ENCODE measurements around the gene OARD1.

The OARD1 gene

DNA sequence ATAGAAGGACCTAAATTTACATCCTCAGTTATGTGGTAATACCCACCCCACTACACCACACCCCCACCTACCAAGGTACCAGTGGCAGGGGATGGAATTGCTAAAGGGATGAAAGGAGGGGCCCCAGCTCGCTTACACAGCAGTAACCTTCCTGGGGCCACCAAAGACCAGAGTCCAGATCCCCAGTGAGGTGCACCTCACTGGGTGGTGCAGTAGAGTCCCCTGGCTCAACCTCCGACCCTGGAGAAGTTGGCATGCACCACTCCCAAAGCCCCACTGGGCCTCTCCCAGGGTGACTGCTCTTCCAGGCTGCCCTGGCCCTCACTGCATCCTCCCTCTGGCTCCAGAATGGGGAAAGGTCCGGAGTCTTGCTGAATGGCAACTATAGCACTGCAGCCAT lies 34.0 kb downstream of the OARD1 start:
- DNase-seq (ENCODE audit: extremely low spot score), result no peak
- no peak for TF ChIP-seq TARDBP (IDR thresholded peaks at IDR 0.05)
- no peak for TF ChIP-seq LEF1 (IDR thresholded peaks at IDR 0.05; ENCODE audit: borderline replicate concordance)
- no peak for TF ChIP-seq SUZ12 (IDR thresholded peaks at IDR 0.05)
- no peak for TF ChIP-seq FOXM1 (IDR thresholded peaks at IDR 0.05; ENCODE audit: borderline replicate concordance)
- no peak for TF ChIP-seq L3MBTL2 (conservative IDR thresholded peaks at IDR 0.05)
- TF ChIP-seq FOXA1 (IDR thresholded peaks at IDR 0.05), result no peak
- no peak for TF ChIP-seq FOXK2 (IDR thresholded peaks at IDR 0.05)
- TF ChIP-seq BHLHE40 (IDR thresholded peaks at IDR 0.05; ENCODE audit: borderline replicate concordance), result no peak
- no peak for TF ChIP-seq CTBP1 (IDR thresholded peaks at IDR 0.05; ENCODE audit: borderline replicate concordance)
- TF ChIP-seq ARNT (IDR thresholded peaks at IDR 0.05), result no peak
- TF ChIP-seq HDGF (IDR thresholded peaks at IDR 0.05; ENCODE audit: borderline replicate concordance), result no peak
- TF ChIP-seq NFRKB (IDR thresholded peaks at IDR 0.05), result no peak
- no peak for TF ChIP-seq ELF4 (IDR thresholded peaks at IDR 0.05)
- TF ChIP-seq, protein P1, sequence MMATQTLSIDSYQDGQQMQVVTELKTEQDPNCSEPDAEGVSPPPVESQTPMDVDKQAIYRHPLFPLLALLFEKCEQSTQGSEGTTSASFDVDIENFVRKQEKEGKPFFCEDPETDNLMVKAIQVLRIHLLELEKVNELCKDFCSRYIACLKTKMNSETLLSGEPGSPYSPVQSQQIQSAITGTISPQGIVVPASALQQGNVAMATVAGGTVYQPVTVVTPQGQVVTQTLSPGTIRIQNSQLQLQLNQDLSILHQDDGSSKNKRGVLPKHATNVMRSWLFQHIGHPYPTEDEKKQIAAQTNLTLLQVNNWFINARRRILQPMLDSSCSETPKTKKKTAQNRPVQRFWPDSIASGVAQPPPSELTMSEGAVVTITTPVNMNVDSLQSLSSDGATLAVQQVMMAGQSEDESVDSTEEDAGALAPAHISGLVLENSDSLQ (IDR thresholded peaks at IDR 0.05), result no peak
- no peak for TF ChIP-seq SP1 (IDR thresholded peaks at IDR 0.05)
- TF ChIP-seq ZNF384 (IDR thresholded peaks at IDR 0.05), result no peak
- CTCF ChIA-PET, result no interaction called here
- POLR2A ChIA-PET, result no interaction called here

DNA sequence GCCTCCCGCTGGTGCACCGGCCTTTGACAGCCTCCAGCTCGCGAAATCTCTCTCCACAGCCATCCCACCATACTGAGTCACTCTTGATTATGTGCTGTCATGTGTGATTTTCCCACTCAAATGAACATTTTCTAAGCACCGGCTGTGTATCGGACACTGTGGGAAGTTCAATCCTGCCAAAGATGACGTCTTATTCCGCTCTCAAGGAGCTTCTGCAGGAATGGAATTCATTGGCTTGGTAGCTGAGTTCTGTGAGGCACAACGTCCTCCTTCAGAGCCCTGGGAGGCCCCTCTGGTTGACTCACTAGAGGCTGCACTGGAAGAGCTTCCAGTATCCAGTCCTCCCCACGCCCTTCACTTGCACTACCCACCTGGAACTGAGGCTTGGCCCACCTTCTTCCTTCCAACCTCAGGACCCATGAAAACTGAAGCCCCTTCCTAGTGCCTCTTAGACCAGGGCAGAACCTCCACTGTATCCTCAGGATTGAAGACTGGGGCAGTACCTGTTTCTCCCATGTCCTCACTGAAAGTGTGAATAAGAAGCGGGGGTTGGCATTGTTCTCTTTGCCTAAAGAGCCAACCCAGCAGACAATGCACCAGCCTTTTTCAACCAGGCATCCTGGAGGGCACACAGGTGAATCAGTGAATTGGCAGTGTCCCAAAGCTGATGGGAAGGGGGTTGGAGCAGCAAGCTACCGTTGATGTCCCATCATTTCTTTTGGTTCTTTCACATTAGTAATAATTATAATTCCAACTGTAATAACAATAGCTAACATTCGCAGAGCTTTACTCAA lies 34.9 kb downstream of the OARD1 start:
- POLR2A ChIA-PET, result no interaction called here

DNA sequence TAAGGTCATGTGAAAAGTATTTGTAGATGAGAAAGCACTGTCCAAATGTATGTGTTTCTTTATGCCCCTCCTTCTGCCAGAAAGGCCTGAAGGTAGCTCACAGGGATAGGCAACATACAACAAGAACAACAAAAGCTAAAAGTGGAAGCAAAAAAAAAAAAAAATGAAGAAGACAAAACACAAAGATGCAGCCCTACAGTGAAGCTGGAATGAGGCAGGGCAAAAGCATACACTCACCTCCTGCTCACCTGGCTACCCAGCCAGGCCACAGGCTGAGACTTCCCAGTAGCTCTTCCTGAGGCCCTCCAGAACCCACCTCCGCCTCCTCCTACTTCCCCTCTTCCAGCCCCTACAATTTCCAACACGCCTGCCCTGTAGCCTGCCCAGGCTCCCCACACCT lies 35.6 kb downstream of the OARD1 start:
- ChIA-PET POLR2A (no interaction called here), CTCF (interaction anchor here (0.6 to 1.7 kb wide), 2 partner anchors 9 to 37 kb away, joined by 4 to 12 read pairs; no protein-coding TSS in a partner anchor)

More for the DNA sequence above, 34.9 kb downstream of the OARD1 start:
- CTCF ChIA-PET, result interaction anchor here (0.8 to 1.7 kb wide), 2 partner anchors 9 to 10 kb away, joined by 4 to 12 read pairs; no protein-coding TSS in a partner anchor
- TF ChIP-seq ELF4 (IDR thresholded peaks at IDR 0.05) (no peak), CTBP1 (IDR thresholded peaks at IDR 0.05; ENCODE audit: borderline replicate concordance) (no peak), FOXA1 (IDR thresholded peaks at IDR 0.05) (no peak), L3MBTL2 (conservative IDR thresholded peaks at IDR 0.05) (no peak), ZNF384 (IDR thresholded peaks at IDR 0.05) (no peak), SUZ12 (IDR thresholded peaks at IDR 0.05) (no peak), FOXM1 (IDR thresholded peaks at IDR 0.05; ENCODE audit: borderline replicate concordance) (no peak), HDGF (IDR thresholded peaks at IDR 0.05; ENCODE audit: borderline replicate concordance) (no peak), FOXK2 (IDR thresholded peaks at IDR 0.05) (no peak)
- TF ChIP-seq, protein P1 (IDR thresholded peaks at IDR 0.05), result no peak
- no peak for DNase-seq (ENCODE audit: extremely low spot score)

DNA sequence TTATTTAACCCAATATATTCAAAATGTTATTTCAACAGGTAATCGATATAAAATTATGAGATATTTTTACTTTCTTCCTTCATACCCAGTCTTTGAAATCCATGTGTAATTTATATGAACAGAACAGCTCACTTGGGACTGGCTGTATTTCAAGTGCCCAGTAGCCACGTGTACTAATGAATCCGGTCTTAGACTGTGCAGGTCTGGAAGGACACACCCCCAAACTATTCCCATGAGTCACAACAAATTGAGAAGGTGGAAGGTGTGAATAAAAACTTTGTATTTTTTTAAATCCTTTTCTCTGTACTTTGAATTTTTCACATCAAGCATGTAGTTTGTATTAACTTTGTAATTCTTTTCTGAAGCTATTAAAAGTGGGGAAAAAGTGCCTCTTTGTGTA lies 36.0 kb downstream of the OARD1 start:
- ChIA-PET POLR2A (no interaction called here), CTCF (interaction anchor here (0.6 to 1.7 kb wide), 3 partner anchors 9 to 37 kb away, joined by 4 to 12 read pairs (median 5); no protein-coding TSS in a partner anchor)
- TF ChIP-seq FOXA1 (IDR thresholded peaks at IDR 0.05) (no peak), LEF1 (IDR thresholded peaks at IDR 0.05; ENCODE audit: borderline replicate concordance) (no peak), SP1 (IDR thresholded peaks at IDR 0.05) (no peak), ELF4 (IDR thresholded peaks at IDR 0.05) (no peak), TARDBP (IDR thresholded peaks at IDR 0.05) (no peak), SUZ12 (IDR thresholded peaks at IDR 0.05) (no peak), NFRKB (IDR thresholded peaks at IDR 0.05) (no peak), L3MBTL2 (conservative IDR thresholded peaks at IDR 0.05) (no peak), ARNT (IDR thresholded peaks at IDR 0.05) (no peak), ZNF384 (IDR thresholded peaks at IDR 0.05) (no peak), BHLHE40 (IDR thresholded peaks at IDR 0.05; ENCODE audit: borderline replicate concordance) (no peak), FOXK2 (IDR thresholded peaks at IDR 0.05) (no peak), HDGF (IDR thresholded peaks at IDR 0.05; ENCODE audit: borderline replicate concordance) (no peak), FOXM1 (IDR thresholded peaks at IDR 0.05; ENCODE audit: borderline replicate concordance) (no peak), CTBP1 (IDR thresholded peaks at IDR 0.05; ENCODE audit: borderline replicate concordance) (no peak)
- TF ChIP-seq, protein P1 (IDR thresholded peaks at IDR 0.05), result no peak
- no peak for DNase-seq (ENCODE audit: extremely low spot score)

More for the DNA sequence above, 35.6 kb downstream of the OARD1 start:
- no peak for TF ChIP-seq NFRKB (IDR thresholded peaks at IDR 0.05)
- TF ChIP-seq, protein P1 (IDR thresholded peaks at IDR 0.05), result no peak
- no peak for TF ChIP-seq FOXA1 (IDR thresholded peaks at IDR 0.05)
- no peak for DNase-seq (ENCODE audit: extremely low spot score)

DNA sequence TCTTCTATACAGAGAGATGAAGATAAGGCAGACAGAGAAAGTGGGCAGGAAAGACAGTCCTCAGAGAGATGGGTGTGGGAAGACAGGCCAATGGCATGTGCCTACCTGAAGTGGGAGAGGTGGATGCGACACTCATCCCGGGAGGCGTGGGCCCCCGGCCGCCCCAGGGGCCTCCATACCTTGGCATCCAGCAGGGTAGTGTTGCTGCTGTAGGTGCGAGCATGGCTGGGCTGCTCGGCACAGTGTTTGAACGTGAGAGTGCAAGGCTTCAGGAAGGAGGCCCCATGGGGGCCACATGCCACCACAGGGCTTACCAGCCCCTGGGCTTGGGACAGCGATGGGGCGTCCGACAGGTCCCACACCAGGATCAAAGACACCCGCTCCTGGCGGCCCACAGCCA lies 38.4 kb downstream of the OARD1 start:
- CTCF ChIA-PET, result no interaction called here
- POLR2A ChIA-PET, result no interaction called here
- TF ChIP-seq L3MBTL2 (conservative IDR thresholded peaks at IDR 0.05) (no peak), SUZ12 (IDR thresholded peaks at IDR 0.05) (no peak)
- DNase-seq (ENCODE audit: extremely low spot score), result no peak

DNA sequence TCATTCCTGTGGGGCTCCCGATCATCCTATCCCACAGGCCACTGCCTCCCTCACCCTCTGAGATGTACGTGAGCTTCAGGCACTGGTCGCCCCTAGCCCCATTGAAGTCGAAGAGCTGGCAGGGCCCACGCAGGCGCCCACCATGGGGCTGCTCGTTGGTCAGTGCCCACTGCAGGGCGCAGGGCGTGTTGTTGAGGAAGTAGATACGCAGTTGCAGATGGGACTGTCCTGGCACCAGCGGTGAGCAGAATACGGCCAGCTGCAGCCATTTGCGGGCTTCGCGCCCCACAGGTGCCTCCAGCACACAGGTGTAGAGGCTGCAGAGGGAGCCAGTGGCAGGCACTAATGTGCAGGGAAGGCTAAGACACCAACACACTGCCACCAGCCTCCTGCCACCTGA lies 39.3 kb downstream of the OARD1 start:
- no peak for TF ChIP-seq FOXA1 (IDR thresholded peaks at IDR 0.05)
- TF ChIP-seq NFRKB (IDR thresholded peaks at IDR 0.05), result no peak
- no peak for TF ChIP-seq TARDBP (IDR thresholded peaks at IDR 0.05)
- TF ChIP-seq, protein P1 (IDR thresholded peaks at IDR 0.05), result no peak
- no peak for TF ChIP-seq FOXK2 (IDR thresholded peaks at IDR 0.05)
- no peak for TF ChIP-seq LEF1 (IDR thresholded peaks at IDR 0.05; ENCODE audit: borderline replicate concordance)
- no peak for TF ChIP-seq HDGF (IDR thresholded peaks at IDR 0.05; ENCODE audit: borderline replicate concordance)
- ChIA-PET POLR2A (no interaction called here), CTCF (no interaction called here)
- DNase-seq (ENCODE audit: extremely low spot score), result no peak
